GM23338 (cell line): ENCODE measurements around the gene PEAR1. TPM values are rescaled to one million over a fixed set of nuclear protein-coding genes. Genes with fewer than 3 reads are reported as not detected.

Experiments
- ATAC-seq: fragments of 200-7000 bp; cut with Tn5 transposase; 3 replicates; pipeline ENCODE4 v1.9.1; 2020
- DNase-seq: peaks from one replicate; pipeline ENCODE4 v3.0.0-alpha.2; 2015; ENCODE audit warnings: low spot score
- H2AFZ ChIP-seq: fragments of 200-600 bp; sonication (generic); 2 replicates; pipeline ENCODE4 v1.8.0; 2016; ENCODE audit warnings: antibody characterized with exemption, mild to moderate bottlenecking, moderate library complexity
- H3F3A ChIP-seq: fragments of 200-600 bp; sonication (generic); replicated peaks from 2 replicates; pipeline ENCODE4 v1.8.0; 2017; ENCODE audit warnings: antibody characterized with exemption, mixed run types, low read depth
- H3K27ac ChIP-seq: fragments of 200-600 bp; sonication (generic); 2 replicates; pipeline ENCODE4 v1.6.1; 2016; ENCODE audit warnings: low read depth
- H3K27me3 ChIP-seq: fragments of 200-600 bp; sonication (generic); 2 replicates; pipeline ENCODE4 v1.8.0; 2016; ENCODE audit warnings: mild to moderate bottlenecking, mixed run types, moderate library complexity; ENCODE audit not compliant: insufficient read depth
- H3K36me3 ChIP-seq: fragments of 200-600 bp; sonication (generic); 2 replicates; pipeline ENCODE4 v1.8.0; 2016; ENCODE audit warnings: mild to moderate bottlenecking; ENCODE audit not compliant: insufficient read depth
- H3K4me1 ChIP-seq: fragments of 200-600 bp; sonication (generic); 2 replicates; pipeline ENCODE4 v1.8.0; 2016; ENCODE audit warnings: mild to moderate bottlenecking, moderate library complexity; ENCODE audit not compliant: insufficient read depth
- H3K4me2 ChIP-seq: fragments of 200-600 bp; sonication (generic); 2 replicates; pipeline ENCODE4 v1.7.1; 2017; ENCODE audit warnings: mixed run types
- H3K4me3 ChIP-seq: fragments of 200-600 bp; sonication (generic); 2 replicates; pipeline ENCODE4 v1.6.1; 2016; ENCODE audit warnings: mixed run types
- H3K79me2 ChIP-seq: fragments of 200-600 bp; sonication (generic); replicated peaks from 2 replicates; pipeline ENCODE4 v1.8.0; 2017; ENCODE audit warnings: mild to moderate bottlenecking; ENCODE audit not compliant: insufficient read depth
- H3K9me2 ChIP-seq: fragments of 200-600 bp; sonication (generic); 2 replicates; pipeline ENCODE4 v1.8.0; 2017; ENCODE audit not compliant: insufficient read depth
- H4K20me1 ChIP-seq: fragments of 200-600 bp; sonication (generic); replicated peaks from 2 replicates; pipeline ENCODE4 v1.8.0; 2017; ENCODE audit warnings: mild to moderate bottlenecking; ENCODE audit not compliant: insufficient read depth
- H3K27ac Mint-ChIP-seq: 2 replicates; pipeline ENCODE4 v1.8.0; 2020; ENCODE audit warnings: inconsistent platforms, mild to moderate bottlenecking, moderate library complexity, mixed read lengths
- H3K27me3 Mint-ChIP-seq: 3 replicates; pipeline ENCODE4 v1.8.0; 2022; ENCODE audit warnings: low read depth, mild to moderate bottlenecking, moderate library complexity, mixed read lengths, inconsistent platforms; ENCODE audit not compliant: insufficient read depth, poor library complexity
- H3K36me3 Mint-ChIP-seq: 3 replicates; pipeline ENCODE4 v1.8.0; 2021; ENCODE audit warnings: low read depth, mild to moderate bottlenecking, inconsistent platforms, moderate library complexity, mixed read lengths
- H3K4me1 Mint-ChIP-seq: 3 replicates; pipeline ENCODE4 v1.8.0; 2020; ENCODE audit warnings: mild to moderate bottlenecking, inconsistent platforms, mixed read lengths
- H3K4me3 Mint-ChIP-seq: 3 replicates; pipeline ENCODE4 v1.8.0; 2021; ENCODE audit warnings: moderate library complexity, mild to moderate bottlenecking, inconsistent platforms, mixed read lengths
- H3K9me3 Mint-ChIP-seq: 3 replicates; pipeline ENCODE4 v1.8.0; 2020; ENCODE audit warnings: moderate library complexity, mild to moderate bottlenecking, inconsistent platforms, mixed read lengths
- EZH2phosphoT487 ChIP-seq: fragments of 200-600 bp; sonication (generic); IDR thresholded peaks from one replicate; pipeline ENCODE4 v1.8.1; 2018; ENCODE audit warnings: antibody characterized with exemption; ENCODE audit not compliant: unreplicated experiment
- ZNF331 ChIP-seq: fragments of 250-450 bp; sonication (Bioruptor Pico); IDR thresholded peaks from 2 replicates; pipeline ENCODE4 v1.5.0; 2020; ENCODE audit warnings: low read depth, mild to moderate bottlenecking, moderate library complexity
- polyA plus RNA-seq: library from polyadenylated mRNA; unstranded; fragments of >200 nt; fragmentation: Nextera tagmentation; extraction: Ambion mirVana; gene quantifications from 2 replicates; pipeline ENCODE4 v1.2.1, GENCODE V29; 2016
- total RNA-seq: library from RNA; depleted of rRNA; stranded (reverse); fragments of >200 nt; shearing (Covaris generic); gene quantifications from 2 replicates; pipeline ENCODE4 v1.2.3, GENCODE V29; 2014
- TF ChIP-seq, protein P1 (sequence below), 2 experiments: fragments of 200-600 bp in 1 of 2; sonication (generic) in 1 of 2; conservative IDR thresholded peaks; 2 replicates each; pipeline versions ENCODE4 v1.5.1 to v1.6.1; 2016 to 2017; ENCODE audit warnings: antibody characterized with exemption in 2 of 2, low read depth in 2 of 2, mild to moderate bottlenecking in 2 of 2, moderate library complexity in 1 of 2
- TF ChIP-seq, protein P2 (sequence below): fragments of 250-450 bp; sonication (Bioruptor Pico); IDR thresholded peaks from 2 replicates; pipeline ENCODE4 v1.5.0; 2020; ENCODE audit warnings: mild to moderate bottlenecking, moderate library complexity

The PEAR1 gene
- total and polyA plus RNA-seq, 2 experiments from 2014 or later, result 0.28 to 0.47 TPM

DNA sequence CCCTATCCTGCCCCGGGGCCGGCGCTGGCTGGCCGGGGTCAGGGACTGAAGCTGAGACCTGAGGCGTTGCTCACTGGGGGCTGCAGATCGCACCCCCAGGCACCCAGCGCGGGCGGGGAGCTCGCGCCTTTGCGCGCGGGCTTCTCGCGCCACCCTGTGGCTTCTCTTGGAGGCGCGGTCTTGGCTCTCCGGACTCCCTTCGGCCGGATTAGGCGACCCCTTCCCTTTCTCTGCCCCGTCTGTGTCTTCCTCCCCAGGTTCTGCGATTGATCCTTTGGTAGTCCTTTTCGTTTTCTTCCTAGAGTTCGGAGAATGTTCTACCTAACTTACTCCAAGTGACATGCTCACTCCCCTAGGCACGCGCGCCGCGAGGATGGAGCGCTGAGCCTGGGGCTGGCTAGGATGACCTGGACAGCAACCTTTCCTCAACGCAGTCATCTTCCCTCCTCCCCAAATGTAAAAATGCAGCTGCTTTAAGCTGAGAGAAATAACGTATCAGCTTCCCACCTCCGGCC is 33.3 kb upstream of the PEAR1 start:
- no peaks in the 10 kb centered on the region for H3K36me3 ChIP-seq
- H3K4me3 ChIP-seq, result peak overlapping the region; percentile 82
- Mint-ChIP-seq H3K36me3 (no peaks in the 10 kb centered on the region), H3K27me3 (peaks cover 79% of the 10 kb centered on the region), H3K9me3 (peaks cover 3% of the 10 kb centered on the region; the same call in 1 of the 3 replicates), H3K4me3 (peak overlapping the region; percentile 83), H3K4me1 (peaks cover 25% of the 10 kb centered on the region), H3K27ac (no peak overlapping the region)
- H3K4me1 ChIP-seq, result peaks cover 12% of the 10 kb centered on the region; the same call in 1 of the 2 replicates
- peak; percentile 72 for ATAC-seq
- no peaks in the 10 kb centered on the region for H3K79me2 ChIP-seq
- TF ChIP-seq EZH2phosphoT487 (peak; percentile 2), ZNF331 (CRISPR knock-in tag) (no peak)
- TF ChIP-seq, protein P1, sequence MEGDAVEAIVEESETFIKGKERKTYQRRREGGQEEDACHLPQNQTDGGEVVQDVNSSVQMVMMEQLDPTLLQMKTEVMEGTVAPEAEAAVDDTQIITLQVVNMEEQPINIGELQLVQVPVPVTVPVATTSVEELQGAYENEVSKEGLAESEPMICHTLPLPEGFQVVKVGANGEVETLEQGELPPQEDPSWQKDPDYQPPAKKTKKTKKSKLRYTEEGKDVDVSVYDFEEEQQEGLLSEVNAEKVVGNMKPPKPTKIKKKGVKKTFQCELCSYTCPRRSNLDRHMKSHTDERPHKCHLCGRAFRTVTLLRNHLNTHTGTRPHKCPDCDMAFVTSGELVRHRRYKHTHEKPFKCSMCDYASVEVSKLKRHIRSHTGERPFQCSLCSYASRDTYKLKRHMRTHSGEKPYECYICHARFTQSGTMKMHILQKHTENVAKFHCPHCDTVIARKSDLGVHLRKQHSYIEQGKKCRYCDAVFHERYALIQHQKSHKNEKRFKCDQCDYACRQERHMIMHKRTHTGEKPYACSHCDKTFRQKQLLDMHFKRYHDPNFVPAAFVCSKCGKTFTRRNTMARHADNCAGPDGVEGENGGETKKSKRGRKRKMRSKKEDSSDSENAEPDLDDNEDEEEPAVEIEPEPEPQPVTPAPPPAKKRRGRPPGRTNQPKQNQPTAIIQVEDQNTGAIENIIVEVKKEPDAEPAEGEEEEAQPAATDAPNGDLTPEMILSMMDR (conservative IDR thresholded peaks at IDR 0.05; ENCODE audit: low read depth in 2 of 2), result peak; percentile 75 to 87
- TF ChIP-seq, protein P2, sequence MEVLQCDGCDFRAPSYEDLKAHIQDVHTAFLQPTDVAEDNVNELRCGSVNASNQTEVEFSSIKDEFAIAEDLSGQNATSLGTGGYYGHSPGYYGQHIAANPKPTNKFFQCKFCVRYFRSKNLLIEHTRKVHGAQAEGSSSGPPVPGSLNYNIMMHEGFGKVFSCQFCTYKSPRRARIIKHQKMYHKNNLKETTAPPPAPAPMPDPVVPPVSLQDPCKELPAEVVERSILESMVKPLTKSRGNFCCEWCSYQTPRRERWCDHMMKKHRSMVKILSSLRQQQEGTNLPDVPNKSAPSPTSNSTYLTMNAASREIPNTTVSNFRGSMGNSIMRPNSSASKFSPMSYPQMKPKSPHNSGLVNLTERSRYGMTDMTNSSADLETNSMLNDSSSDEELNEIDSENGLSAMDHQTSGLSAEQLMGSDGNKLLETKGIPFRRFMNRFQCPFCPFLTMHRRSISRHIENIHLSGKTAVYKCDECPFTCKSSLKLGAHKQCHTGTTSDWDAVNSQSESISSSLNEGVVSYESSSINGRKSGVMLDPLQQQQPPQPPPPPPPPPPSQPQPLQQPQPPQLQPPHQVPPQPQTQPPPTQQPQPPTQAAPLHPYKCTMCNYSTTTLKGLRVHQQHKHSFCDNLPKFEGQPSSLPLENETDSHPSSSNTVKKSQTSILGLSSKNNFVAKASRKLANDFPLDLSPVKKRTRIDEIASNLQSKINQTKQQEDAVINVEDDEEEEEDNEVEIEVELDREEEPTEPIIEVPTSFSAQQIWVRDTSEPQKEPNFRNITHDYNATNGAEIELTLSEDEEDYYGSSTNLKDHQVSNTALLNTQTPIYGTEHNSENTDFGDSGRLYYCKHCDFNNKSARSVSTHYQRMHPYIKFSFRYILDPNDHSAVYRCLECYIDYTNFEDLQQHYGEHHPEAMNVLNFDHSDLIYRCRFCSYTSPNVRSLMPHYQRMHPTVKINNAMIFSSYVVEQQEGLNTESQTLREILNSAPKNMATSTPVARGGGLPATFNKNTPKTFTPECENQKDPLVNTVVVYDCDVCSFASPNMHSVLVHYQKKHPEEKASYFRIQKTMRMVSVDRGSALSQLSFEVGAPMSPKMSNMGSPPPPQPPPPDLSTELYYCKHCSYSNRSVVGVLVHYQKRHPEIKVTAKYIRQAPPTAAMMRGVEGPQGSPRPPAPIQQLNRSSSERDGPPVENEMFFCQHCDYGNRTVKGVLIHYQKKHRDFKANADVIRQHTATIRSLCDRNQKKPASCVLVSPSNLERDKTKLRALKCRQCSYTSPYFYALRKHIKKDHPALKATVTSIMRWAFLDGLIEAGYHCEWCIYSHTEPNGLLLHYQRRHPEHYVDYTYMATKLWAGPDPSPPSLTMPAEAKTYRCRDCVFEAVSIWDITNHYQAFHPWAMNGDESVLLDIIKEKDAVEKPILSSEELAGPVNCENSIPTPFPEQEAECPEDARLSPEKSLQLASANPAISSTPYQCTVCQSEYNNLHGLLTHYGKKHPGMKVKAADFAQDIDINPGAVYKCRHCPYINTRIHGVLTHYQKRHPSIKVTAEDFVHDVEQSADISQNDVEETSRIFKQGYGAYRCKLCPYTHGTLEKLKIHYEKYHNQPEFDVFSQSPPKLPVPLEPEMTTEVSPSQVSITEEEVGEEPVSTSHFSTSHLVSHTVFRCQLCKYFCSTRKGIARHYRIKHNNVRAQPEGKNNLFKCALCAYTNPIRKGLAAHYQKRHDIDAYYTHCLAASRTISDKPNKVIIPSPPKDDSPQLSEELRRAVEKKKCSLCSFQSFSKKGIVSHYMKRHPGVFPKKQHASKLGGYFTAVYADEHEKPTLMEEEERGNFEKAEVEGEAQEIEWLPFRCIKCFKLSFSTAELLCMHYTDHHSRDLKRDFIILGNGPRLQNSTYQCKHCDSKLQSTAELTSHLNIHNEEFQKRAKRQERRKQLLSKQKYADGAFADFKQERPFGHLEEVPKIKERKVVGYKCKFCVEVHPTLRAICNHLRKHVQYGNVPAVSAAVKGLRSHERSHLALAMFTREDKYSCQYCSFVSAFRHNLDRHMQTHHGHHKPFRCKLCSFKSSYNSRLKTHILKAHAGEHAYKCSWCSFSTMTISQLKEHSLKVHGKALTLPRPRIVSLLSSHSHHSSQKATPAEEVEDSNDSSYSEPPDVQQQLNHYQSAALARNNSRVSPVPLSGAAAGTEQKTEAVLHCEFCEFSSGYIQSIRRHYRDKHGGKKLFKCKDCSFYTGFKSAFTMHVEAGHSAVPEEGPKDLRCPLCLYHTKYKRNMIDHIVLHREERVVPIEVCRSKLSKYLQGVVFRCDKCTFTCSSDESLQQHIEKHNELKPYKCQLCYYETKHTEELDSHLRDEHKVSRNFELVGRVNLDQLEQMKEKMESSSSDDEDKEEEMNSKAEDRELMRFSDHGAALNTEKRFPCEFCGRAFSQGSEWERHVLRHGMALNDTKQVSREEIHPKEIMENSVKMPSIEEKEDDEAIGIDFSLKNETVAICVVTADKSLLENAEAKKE (CRISPR knock-in tag), result no peak
- peak; percentile 80 for DNase-seq
- H3K4me2 ChIP-seq, result peak overlapping the region; percentile 93
- H3K27me3 ChIP-seq, result peaks cover 99% of the 10 kb centered on the region
- no peak overlapping the region for H3K27ac ChIP-seq
- H3F3A ChIP-seq, result 0 out of 2 replicates have a peak, but pooled peaks cover 3% of the 10 kb centered on the region
- H2AFZ ChIP-seq, result peak overlapping the region; percentile 90
- H3K9me2 ChIP-seq, result no peaks in the 10 kb centered on the region
- H4K20me1 ChIP-seq, result peaks cover 5% of the 10 kb centered on the region; the same call in 1 of the 2 replicates
